ENCODE data around the gene SETD6.

DNA sequence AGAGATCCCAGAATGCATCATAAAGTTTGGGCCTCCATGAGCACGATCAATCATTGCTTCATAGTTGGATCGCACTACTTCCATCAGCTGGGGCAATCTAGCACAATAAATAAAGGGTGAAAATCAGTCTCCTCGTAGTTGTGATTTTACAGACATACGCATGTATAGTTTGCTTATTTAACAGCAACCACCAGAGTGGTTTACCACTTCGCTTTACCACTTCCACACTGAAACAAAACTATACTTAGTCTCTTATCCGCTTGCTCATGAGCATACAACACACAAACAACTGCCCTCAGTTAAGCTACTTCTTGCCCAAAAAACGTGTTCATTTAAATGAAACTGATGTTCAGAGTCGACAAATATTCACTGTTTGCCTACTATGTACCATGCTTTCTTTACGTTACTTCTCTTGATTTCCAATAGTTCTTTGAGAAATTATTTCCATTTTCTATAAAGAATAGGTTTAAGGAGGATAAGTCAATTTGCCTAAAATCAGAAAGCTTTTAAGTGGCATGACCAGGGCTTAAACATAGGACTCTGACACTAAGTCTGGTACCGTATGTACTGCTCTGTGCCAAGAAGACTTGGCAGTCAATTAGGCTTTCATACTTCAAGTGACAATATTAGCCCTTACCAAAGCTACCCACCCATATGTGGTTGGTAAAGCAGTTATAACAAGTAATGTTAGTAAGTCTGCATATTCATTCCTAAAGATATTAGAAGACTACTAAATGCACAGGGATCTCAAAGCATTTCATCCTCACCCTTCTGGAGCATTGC, 22.0 kb downstream of the SETD6 start:
- TF ChIP-seq ESRRA (IDR thresholded peaks at IDR 0.05; ENCODE audit: borderline replicate concordance, low read length), result no peak
- TF ChIP-seq CTCF (IDR thresholded peaks at IDR 0.05), result no peak
- no peak for TF ChIP-seq RAD21 (conservative IDR thresholded peaks at IDR 0.05 in 1 of 2, IDR thresholded peaks at IDR 0.05 in 1 of 2)
- no peak for TF ChIP-seq CHD2 (IDR thresholded peaks at IDR 0.05; ENCODE audit: low read length, partially characterized antibody)
- TF ChIP-seq EP300 (IDR thresholded peaks at IDR 0.05), result no peak
- TF ChIP-seq POLR2A (IDR thresholded peaks at IDR 0.05; ENCODE audit: low read length), result no peak
- TF ChIP-seq PBX3 (IDR thresholded peaks at IDR 0.05), result no peak
- no peak for TF ChIP-seq ZFP36 (IDR thresholded peaks at IDR 0.05; ENCODE audit: borderline replicate concordance, partially characterized antibody)

All from A549 (cell line).